ENCODE measurements around the gene GRAP2.

DNA sequence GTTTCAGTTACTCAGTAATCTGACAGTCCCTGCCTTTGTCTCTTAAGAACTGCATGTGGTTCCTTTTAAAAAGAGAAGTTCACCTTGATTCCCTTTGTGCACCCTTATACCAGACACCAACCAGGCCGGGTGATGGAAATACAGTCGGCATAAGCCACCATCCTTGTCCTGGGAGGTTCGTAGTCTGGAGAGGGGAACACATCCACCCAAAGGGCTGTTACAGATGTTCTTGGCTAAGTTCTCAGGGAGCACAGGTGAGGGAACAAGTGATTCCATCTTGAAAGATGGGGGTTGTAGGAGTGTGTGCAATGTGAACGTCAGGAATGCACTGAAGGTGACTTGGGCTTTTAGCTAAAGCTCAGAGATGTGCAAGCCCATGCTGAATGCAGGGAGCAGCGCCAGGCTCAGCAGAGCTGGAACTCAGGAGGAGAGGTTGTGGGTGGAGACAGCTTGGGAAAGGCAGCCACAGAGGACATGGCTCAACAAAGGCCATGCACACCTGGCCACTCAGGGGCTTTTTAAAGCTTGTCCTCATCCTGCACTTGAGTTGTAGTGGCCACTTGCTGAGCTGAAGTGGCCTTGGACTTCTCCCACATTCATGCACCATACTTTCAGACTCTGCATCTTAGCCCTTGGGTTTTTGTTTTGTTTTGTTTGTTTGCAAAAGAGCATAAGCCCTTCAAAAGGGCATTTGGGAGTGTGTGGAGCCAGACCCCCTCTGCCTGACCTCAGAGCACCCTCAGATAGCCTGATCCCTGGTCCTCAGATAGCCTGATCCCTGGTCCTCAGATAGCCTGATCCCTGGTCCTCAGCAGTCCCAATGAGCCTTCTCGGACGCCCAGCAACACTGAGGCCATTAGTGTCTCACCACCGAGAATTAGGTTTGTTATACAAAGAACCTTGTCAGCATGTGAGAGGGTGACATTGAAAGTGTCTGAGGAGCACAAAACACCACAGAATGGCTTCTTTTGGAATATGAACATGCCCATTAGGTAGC, 46.6 kb downstream of the GRAP2 start:
- TF ChIP-seq, protein P1, sequence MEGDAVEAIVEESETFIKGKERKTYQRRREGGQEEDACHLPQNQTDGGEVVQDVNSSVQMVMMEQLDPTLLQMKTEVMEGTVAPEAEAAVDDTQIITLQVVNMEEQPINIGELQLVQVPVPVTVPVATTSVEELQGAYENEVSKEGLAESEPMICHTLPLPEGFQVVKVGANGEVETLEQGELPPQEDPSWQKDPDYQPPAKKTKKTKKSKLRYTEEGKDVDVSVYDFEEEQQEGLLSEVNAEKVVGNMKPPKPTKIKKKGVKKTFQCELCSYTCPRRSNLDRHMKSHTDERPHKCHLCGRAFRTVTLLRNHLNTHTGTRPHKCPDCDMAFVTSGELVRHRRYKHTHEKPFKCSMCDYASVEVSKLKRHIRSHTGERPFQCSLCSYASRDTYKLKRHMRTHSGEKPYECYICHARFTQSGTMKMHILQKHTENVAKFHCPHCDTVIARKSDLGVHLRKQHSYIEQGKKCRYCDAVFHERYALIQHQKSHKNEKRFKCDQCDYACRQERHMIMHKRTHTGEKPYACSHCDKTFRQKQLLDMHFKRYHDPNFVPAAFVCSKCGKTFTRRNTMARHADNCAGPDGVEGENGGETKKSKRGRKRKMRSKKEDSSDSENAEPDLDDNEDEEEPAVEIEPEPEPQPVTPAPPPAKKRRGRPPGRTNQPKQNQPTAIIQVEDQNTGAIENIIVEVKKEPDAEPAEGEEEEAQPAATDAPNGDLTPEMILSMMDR (IDR thresholded peaks at IDR 0.05): no peak
- TF ChIP-seq POLR2A (IDR thresholded peaks at IDR 0.05): no peak

All from uterus (tissue), 2 donors.